Left lung (tissue), 14 donors: ENCODE results near the gene PLD2. TPM values are rescaled to one million over a fixed set of nuclear protein-coding genes. Genes with fewer than 3 reads are reported as not detected.
A peak's percentile ranks its signal among the peaks of the same experiment; 100 is the strongest.

Experiments
- ATAC-seq: fragments of 200-7000 bp; cut with Tn5 transposase; one replicate; pipeline ENCODE4 v1.9.1; 2020; ENCODE audit warnings: moderate library complexity
- DNase-seq, 4 donors: peaks; one replicate each; pipeline ENCODE4 v3.0.0-alpha.2; 2013 to 2020
- H3K27ac ChIP-seq, 2 donors: fragments of 200-600 bp; sonication (generic) in 1 of 2; one replicate each; pipeline versions ENCODE4 v1.5.0 to v1.8.0; 2020 to 2021
- H3K27me3 ChIP-seq, 2 donors: fragments of 200-600 bp; sonication (generic) in 1 of 2; one replicate each; pipeline versions ENCODE4 v1.5.0 to v1.8.0; 2020 to 2021
- H3K36me3 ChIP-seq, 2 donors: fragments of 200-600 bp; sonication (generic) in 1 of 2; one replicate each; pipeline versions ENCODE4 v1.5.0 to v1.8.0; 2020 to 2021
- H3K4me1 ChIP-seq, 2 donors: fragments of 200-600 bp; one replicate each; pipeline ENCODE4 v1.8.0; 2021
- H3K4me3 ChIP-seq, 2 donors: fragments of 200-600 bp; sonication (generic) in 1 of 2; one replicate each; pipeline versions ENCODE4 v1.5.0 to v1.8.0; 2020 to 2021; ENCODE audit warnings: mild to moderate bottlenecking in 1 of 2
- H3K9me3 ChIP-seq, 2 donors: fragments of 200-600 bp; sonication (generic) in 1 of 2; one replicate each; pipeline versions ENCODE4 v1.5.0 to v1.8.0; 2020 to 2021
- intact Hi-C, 2 donors: fragments of 100-400 bp; cut with DNase I; formaldehyde crosslinking; loops; one replicate each; pipeline versions ENCODE4 v1.11.2 to v1.14.2; 2022
- long read RNA-seq, 12 donors: library from polyadenylated mRNA in 2 of 12; unstranded in 2 of 12; transcript quantifications; one replicate each; pipeline ENCODE4 v2.0.0 and lab custom pipeline, GENCODE V29; 2019 to 2026
- polyA plus RNA-seq, 6 donors: library from polyadenylated mRNA; unstranded; fragments of 120-200 nt; gene quantifications; one replicate each; pipeline ENCODE4 v1.2.1, GENCODE V29; 2013; ENCODE audit not compliant: insufficient read length in 6 of 6
- total RNA-seq, 2 donors: library from RNA; stranded (reverse); fragmentation: NEBNext Ultra II Directional; extraction: Animal tissue kit (Norgen Biotek cat#: 25700); gene quantifications; one replicate each; pipeline ENCODE4 v1.2.1, GENCODE V29; 2021
- TF ChIP-seq, protein P1 (sequence below), 2 donors: fragments of 200-600 bp; sonication (generic) in 1 of 2; IDR thresholded peaks; one replicate each; pipeline versions ENCODE4 v1.5.0 to v1.8.0; 2021; ENCODE audit warnings: antibody characterized with exemption in 2 of 2
- donor health status: DM: no; HTN: yes; CAD: no.
- donor health status: DM: no; HTN: no; CAD: no.

The PLD2 gene, protein sequence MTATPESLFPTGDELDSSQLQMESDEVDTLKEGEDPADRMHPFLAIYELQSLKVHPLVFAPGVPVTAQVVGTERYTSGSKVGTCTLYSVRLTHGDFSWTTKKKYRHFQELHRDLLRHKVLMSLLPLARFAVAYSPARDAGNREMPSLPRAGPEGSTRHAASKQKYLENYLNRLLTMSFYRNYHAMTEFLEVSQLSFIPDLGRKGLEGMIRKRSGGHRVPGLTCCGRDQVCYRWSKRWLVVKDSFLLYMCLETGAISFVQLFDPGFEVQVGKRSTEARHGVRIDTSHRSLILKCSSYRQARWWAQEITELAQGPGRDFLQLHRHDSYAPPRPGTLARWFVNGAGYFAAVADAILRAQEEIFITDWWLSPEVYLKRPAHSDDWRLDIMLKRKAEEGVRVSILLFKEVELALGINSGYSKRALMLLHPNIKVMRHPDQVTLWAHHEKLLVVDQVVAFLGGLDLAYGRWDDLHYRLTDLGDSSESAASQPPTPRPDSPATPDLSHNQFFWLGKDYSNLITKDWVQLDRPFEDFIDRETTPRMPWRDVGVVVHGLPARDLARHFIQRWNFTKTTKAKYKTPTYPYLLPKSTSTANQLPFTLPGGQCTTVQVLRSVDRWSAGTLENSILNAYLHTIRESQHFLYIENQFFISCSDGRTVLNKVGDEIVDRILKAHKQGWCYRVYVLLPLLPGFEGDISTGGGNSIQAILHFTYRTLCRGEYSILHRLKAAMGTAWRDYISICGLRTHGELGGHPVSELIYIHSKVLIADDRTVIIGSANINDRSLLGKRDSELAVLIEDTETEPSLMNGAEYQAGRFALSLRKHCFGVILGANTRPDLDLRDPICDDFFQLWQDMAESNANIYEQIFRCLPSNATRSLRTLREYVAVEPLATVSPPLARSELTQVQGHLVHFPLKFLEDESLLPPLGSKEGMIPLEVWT
- total RNA-seq, result 10 to 100 TPM; 30.0 to 34.7 TPM
- 10 to 100 TPM; 57.5 to 70.0 (median 61.8) TPM for polyA plus RNA-seq
- long read RNA-seq, donor 1, transcript PLD2-212 (2 exons, 424 nt), result major isoform, 5 of 13 reads
- long read RNA-seq, donor 1, partial matches to known transcripts, result 5 of 13 reads
- long read RNA-seq, donor 1, other reads (novel, unspliced or antisense), result 0 of 13 reads
- long read RNA-seq, donor 2, partial matches to known transcripts, result 0 of 6 reads
- long read RNA-seq, donor 2, other reads (novel, unspliced or antisense), result 0 of 6 reads
- long read RNA-seq, donor 3, partial matches to known transcripts, result 0 of 4 reads
- long read RNA-seq, donor 3, other reads (novel, unspliced or antisense), result 0 of 4 reads
- long read RNA-seq, donor 4, partial matches to known transcripts, result 0 of 3 reads
- long read RNA-seq, donor 4, other reads (novel, unspliced or antisense), result 1 of 3 reads
- long read RNA-seq, donor 5, partial matches to known transcripts, result 0 of 3 reads
- long read RNA-seq, donor 5, other reads (novel, unspliced or antisense), result 0 of 3 reads
- long read RNA-seq, donor 6, partial matches to known transcripts, result 0 of 6 reads
- long read RNA-seq, donor 6, other reads (novel, unspliced or antisense), result 0 of 6 reads
- long read RNA-seq, donor 7, partial matches to known transcripts, result 0 of 4 reads
- long read RNA-seq, donor 7, other reads (novel, unspliced or antisense), result 0 of 4 reads
- long read RNA-seq, donor 8, transcript PLD2-212 (2 exons, 424 nt), result major isoform, 5 of 8 reads
- long read RNA-seq, donor 8, partial matches to known transcripts, result 0 of 8 reads
- long read RNA-seq, donor 8, other reads (novel, unspliced or antisense), result 0 of 8 reads
- long read RNA-seq, donor 9, result 0 reads
- long read RNA-seq, donor 10, partial matches to known transcripts, result 0 of 1 reads
- long read RNA-seq, donor 10, other reads (novel, unspliced or antisense), result 1 of 1 reads
- long read RNA-seq, donor 11, result 0 reads
- long read RNA-seq, donor 12, partial matches to known transcripts, result 0 of 1 reads
- long read RNA-seq, donor 12, other reads (novel, unspliced or antisense), result 0 of 1 reads

- Histone ChIP-seq H3K4me1 (peaks cover 10 to 24% of the 10 kb centered on the region in 2 donors), H3K27me3 (peaks cover 0 to 31% of the 10 kb centered on the region in 2 donors), H3K36me3 (peaks cover 0 to 6% of the 10 kb centered on the region in 2 donors), H3K9me3 (no peaks in the 10 kb centered on the region), H3K27ac (peak within 1 kb of the TSS; percentile 56 to 78), H3K4me3 (peak within 1 kb of the TSS; percentile 63 to 79)
- DNase-seq (peak; percentile 78 to 99 (median 90)), ATAC-seq (peak; percentile 100)
- TF ChIP-seq, protein P1, sequence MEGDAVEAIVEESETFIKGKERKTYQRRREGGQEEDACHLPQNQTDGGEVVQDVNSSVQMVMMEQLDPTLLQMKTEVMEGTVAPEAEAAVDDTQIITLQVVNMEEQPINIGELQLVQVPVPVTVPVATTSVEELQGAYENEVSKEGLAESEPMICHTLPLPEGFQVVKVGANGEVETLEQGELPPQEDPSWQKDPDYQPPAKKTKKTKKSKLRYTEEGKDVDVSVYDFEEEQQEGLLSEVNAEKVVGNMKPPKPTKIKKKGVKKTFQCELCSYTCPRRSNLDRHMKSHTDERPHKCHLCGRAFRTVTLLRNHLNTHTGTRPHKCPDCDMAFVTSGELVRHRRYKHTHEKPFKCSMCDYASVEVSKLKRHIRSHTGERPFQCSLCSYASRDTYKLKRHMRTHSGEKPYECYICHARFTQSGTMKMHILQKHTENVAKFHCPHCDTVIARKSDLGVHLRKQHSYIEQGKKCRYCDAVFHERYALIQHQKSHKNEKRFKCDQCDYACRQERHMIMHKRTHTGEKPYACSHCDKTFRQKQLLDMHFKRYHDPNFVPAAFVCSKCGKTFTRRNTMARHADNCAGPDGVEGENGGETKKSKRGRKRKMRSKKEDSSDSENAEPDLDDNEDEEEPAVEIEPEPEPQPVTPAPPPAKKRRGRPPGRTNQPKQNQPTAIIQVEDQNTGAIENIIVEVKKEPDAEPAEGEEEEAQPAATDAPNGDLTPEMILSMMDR (IDR thresholded peaks at IDR 0.05), result no peak
- intact Hi-C loops, result no loop called here
Observed at GRCh38 chr17:4806777-4807604, at the start of gene PLD2. TSS of gene PLD2 (plus strand) at chr17:4807152. CDS start at chr17:4807773, 621 bp downstream.

DNA sequence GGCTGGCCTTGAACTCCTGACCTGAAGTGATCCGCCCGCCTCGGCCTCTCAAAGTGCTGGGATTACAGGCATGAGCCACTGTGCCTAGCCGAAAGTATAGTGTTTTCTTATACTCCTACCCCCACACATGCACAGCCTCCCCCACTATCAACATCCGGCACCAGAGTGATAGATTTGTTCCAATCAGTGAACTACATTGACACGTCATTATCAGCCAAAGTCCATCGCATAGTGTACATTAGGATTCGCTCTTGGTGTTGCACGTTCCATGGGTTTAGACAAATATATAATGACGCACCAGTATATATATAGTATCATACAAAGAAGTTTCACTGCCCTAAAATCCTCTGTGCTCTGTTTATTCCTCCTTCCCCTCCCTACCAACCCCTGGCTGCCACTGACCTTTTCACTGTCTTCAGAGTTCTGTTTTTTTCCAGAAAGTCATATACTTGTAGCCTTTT, 47.1 kb upstream of the PLD2 start:
- no peak overlapping the region for H3K4me3 ChIP-seq
- no peaks in the 10 kb centered on the region for H3K9me3 ChIP-seq
- peaks cover 0 to 12% of the 10 kb centered on the region in 2 donors for H3K4me1 ChIP-seq
- ATAC-seq (peak; percentile 66), DNase-seq (no peak)
- H3K27me3 ChIP-seq, result peaks cover 0 to 10% of the 10 kb centered on the region in 2 donors
- H3K36me3 ChIP-seq, result no peaks in the 10 kb centered on the region
- intact Hi-C loops, result no loop called here
- TF ChIP-seq, protein P1 (IDR thresholded peaks at IDR 0.05), result no peak
- H3K27ac ChIP-seq, result no peak overlapping the region

DNA sequence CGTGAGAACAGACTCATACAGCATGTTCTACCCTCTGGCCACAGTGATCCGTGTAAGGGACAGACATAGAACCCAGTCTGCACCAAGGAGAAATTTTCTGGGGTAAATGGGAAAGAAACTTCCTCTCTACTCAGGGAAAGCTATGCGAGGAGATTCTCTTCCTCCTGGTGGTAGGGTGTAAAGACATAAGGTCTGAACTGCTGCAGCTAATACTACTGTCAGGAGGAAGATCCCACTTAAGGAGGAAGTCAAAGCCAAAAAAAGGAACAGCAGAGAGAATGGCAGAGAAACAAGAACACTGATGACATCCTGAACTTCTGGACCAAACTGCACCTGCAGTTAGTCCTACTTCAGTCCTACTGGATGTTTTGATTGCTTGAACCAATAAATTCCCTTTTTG, 42.4 kb upstream of the PLD2 start:
- no peaks in the 10 kb centered on the region for H3K9me3 ChIP-seq
- ATAC-seq (peak; percentile 68), DNase-seq (no peak)
- H3K27me3 ChIP-seq, result no peaks in the 10 kb centered on the region
- intact Hi-C loops, result no loop called here
- H3K4me3 ChIP-seq, result no peak overlapping the region
- TF ChIP-seq, protein P1 (IDR thresholded peaks at IDR 0.05), result no peak
- H3K4me1 ChIP-seq, result peaks cover 0 to 52% of the 10 kb centered on the region in 2 donors
- peak overlapping the region in 1 of 2 donors; percentile 89 for H3K27ac ChIP-seq
- H3K36me3 ChIP-seq, result no peaks in the 10 kb centered on the region
